Right ventricle myocardium inferior (tissue), 1 donor: ENCODE measurements around the gene TAF6. TPM values are rescaled to one million over a fixed set of nuclear protein-coding genes. Genes with fewer than 3 reads are reported as not detected.

Source experiments
- ATAC-seq: fragments of 200-7000 bp; cut with Tn5 transposase; one replicate; pipeline ENCODE4 v1.9.1; 2020; ENCODE audit warnings: mild to moderate bottlenecking, moderate library complexity
- DNase-seq: peaks from one replicate; pipeline ENCODE4 v3.0.0; 2021; ENCODE audit errors: missing footprints
- intact Hi-C: fragments of 100-400 bp; cut with DNase I; formaldehyde crosslinking; loops from one replicate; pipeline ENCODE4 v1.11.0; 2022
- total RNA-seq: library from RNA; stranded (reverse); fragmentation: NEBNext Ultra II Directional; extraction: Animal tissue kit (Norgen Biotek cat#: 25700); gene quantifications from one replicate; pipeline ENCODE4 v1.2.1, GENCODE V29; 2021
- donor health status: DM: no; HTN: yes; CAD: no; lungs with severe emphysema.

TAF6 gene
- total RNA-seq, 1 donor from 2014 or later = 29.3 TPM

GRCh38 chr7:100088095-100088620 lies 31.0 kb downstream of the TAF6 start:
- ATAC-seq = no peak
- intact Hi-C loops = loop anchor here (10.0 kb wide), 1 partner anchor 173 kb away; the partner anchor contains the start of gene TRIM4

GRCh38 chr7:100087055-100087750 lies 32.0 kb downstream of the TAF6 start:
- ATAC-seq = no peak

More at GRCh38 chr7:100088095-100088620, 31.0 kb downstream of the TAF6 start:
- DNase-seq = no peak

GRCh38 chr7:100085515-100085914 lies 33.6 kb downstream of the TAF6 start:
- intact Hi-C loops = loop anchor here (10.0 kb wide), 1 partner anchor 171 kb away; the partner anchor contains the start of gene TRIM4
- DNase-seq (no peak), ATAC-seq (no peak)

More at GRCh38 chr7:100087055-100087750, 32.0 kb downstream of the TAF6 start:
- intact Hi-C loops = loop anchor here (10.0 kb wide), 1 partner anchor 172 kb away; the partner anchor contains the start of gene TRIM4
- no peak for DNase-seq

GRCh38 chr7:100082978-100083377 lies 36.2 kb downstream of the TAF6 start:
- no peak for DNase-seq
- intact Hi-C loops = loop anchor here (1.0 to 10.0 kb wide), 3 partner anchors 17 to 168 kb away; partner anchors contain the start of gene TRIM4

GRCh38 chr7:100081535-100082102 lies 37.5 kb downstream of the TAF6 start, which contains the start of gene ZNF3:
Gene ZNF3 (minus strand): TSS chr7:100081723. CDS start chr7:100077357, 4,366 bp downstream.
- intact Hi-C loops = loop anchor here (1.0 to 10.0 kb wide), 4 partner anchors 19 to 167 kb away; partner anchors contain the start of genes TRIM4 and ZSCAN21
- peak; percentile 97 for ATAC-seq
- DNase-seq = peak; percentile 98

More at GRCh38 chr7:100082978-100083377, 36.2 kb downstream of the TAF6 start:
- ATAC-seq = no peak

- no peak for DNase-seq
- intact Hi-C loops = loop anchor here (2.0 to 10.0 kb wide), 3 partner anchors 32 to 166 kb away; partner anchors contain the start of genes TRIM4 and ZSCAN21
- ATAC-seq = no peak
These were observed 38.1 kb downstream of the TAF6 start for GRCh38 chr7:100080907-100081534.

- no peak for ATAC-seq
- DNase-seq = no peak
These were observed 40.1 kb downstream of the TAF6 start for GRCh38 chr7:100079024-100079560.

GRCh38 chr7:100077205-100077604 lies 42.0 kb downstream of the TAF6 start:
- no peak for DNase-seq
- intact Hi-C loops = no loop called here
- ATAC-seq = no peak

More at GRCh38 chr7:100079024-100079560, 40.1 kb downstream of the TAF6 start:
- intact Hi-C loops = no loop called here

GRCh38 chr7:100075418-100075817 lies 43.7 kb downstream of the TAF6 start:
- intact Hi-C loops = no loop called here
- ATAC-seq (no peak), DNase-seq (no peak)

GRCh38 chr7:100074841-100075240 lies 44.3 kb downstream of the TAF6 start:
- intact Hi-C loops = no loop called here
- DNase-seq (no peak), ATAC-seq (no peak)

- ATAC-seq = no peak
- DNase-seq = no peak
- intact Hi-C loops = no loop called here
These were observed 46.7 kb downstream of the TAF6 start for GRCh38 chr7:100072462-100072861.

GRCh38 chr7:100071018-100071723 lies 48.0 kb downstream of the TAF6 start:
- intact Hi-C loops = no loop called here
- DNase-seq (no peak), ATAC-seq (no peak)

GRCh38 chr7:100069991-100070390 lies 49.2 kb downstream of the TAF6 start:
- DNase-seq (no peak), ATAC-seq (no peak)
- intact Hi-C loops = no loop called here

- intact Hi-C loops = no loop called here
- ATAC-seq = no peak
- no peak for DNase-seq
These were observed 52.2 kb downstream of the TAF6 start for GRCh38 chr7:100066953-100067352.

- intact Hi-C loops = no loop called here
- DNase-seq = no peak
- ATAC-seq = peak; percentile 65
These were observed 53.5 kb downstream of the TAF6 start for GRCh38 chr7:100065452-100066186.

- intact Hi-C loops = no loop called here
These were observed 55.0 kb downstream of the TAF6 start for GRCh38 chr7:100064162-100064561.

GRCh38 chr7:100063376-100063775 lies 55.8 kb downstream of the TAF6 start:
- DNase-seq = no peak
- no peak for ATAC-seq
- intact Hi-C loops = no loop called here

More at GRCh38 chr7:100064162-100064561, 55.0 kb downstream of the TAF6 start:
- no peak for DNase-seq
- no peak for ATAC-seq
